ENCODE measurements around the gene GGCT.

- TF ChIP-seq CTCF (IDR thresholded peaks at IDR 0.05; ENCODE audit: insufficient read depth, low read length): no peak
- TF ChIP-seq POLR2AphosphoS5 (IDR thresholded peaks at IDR 0.05; ENCODE audit: low read depth): no peak
- TF ChIP-seq REST (IDR thresholded peaks at IDR 0.05; ENCODE audit: insufficient replicate concordance, low read depth): no peak
- TF ChIP-seq GABPA (IDR thresholded peaks at IDR 0.05; ENCODE audit: low read depth): no peak
- no peak for TF ChIP-seq SPI1 (IDR thresholded peaks at IDR 0.05; ENCODE audit: borderline replicate concordance, low read depth)
Observed at GRCh38 chr7:30450983-30451497, 53.6 kb downstream of the GGCT start.

Measured in HL-60 (cell line).